B cell (primary cell): ENCODE data around the gene GPR83.

Source experiments
- CTCF ChIP-seq: fragments of 200-600 bp; IDR thresholded peaks from one replicate; pipeline ENCODE4 v1.8.0; 2022; ENCODE audit warnings: antibody characterized with exemption, mild to moderate bottlenecking
- EZH2 ChIP-seq: IDR thresholded peaks from 2 replicates; pipeline ENCODE4 v1.6.1; 2012; ENCODE audit warnings: borderline replicate concordance, low read depth, mild to moderate bottlenecking, moderate library complexity, low read length; ENCODE audit not compliant: insufficient read depth, poor library complexity, severe bottlenecking

- TF ChIP-seq CTCF (no peak), EZH2 (no peak)
These were observed 44.4 kb upstream of the GPR83 start for GRCh38 chr11:94445641-94446040.
